ENCODE measurements around the gene CDKN3.
A peak's percentile ranks its signal among the peaks of the same experiment; 100 is the strongest.
"Not testable (repeated sequence)": the region's sequence is repeated elsewhere in the genome, so short reads cannot be mapped to it uniquely, and the experiment has no call there.

The CDKN3 gene

DNA sequence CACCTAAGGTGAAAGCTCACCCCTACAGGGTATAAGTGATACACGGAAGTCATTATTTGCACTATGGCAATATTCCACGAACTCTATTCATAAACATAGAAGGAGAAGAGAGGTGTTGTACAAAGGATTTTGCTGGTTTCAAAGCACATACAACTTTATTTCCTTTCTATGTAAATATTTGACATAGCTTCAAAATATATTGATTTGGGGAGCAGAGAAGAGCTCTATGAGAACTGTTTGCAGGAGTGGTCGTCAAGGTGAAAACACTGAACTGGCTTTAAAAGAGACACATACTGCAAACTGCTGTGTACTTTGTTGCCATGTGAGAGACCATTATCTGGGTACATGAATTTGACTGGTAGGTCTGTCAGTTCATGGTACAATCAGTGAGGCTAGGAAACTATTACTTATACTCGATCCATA lies 27.7 kb downstream of the CDKN3 start:
- no peak for DNase-seq

DNA sequence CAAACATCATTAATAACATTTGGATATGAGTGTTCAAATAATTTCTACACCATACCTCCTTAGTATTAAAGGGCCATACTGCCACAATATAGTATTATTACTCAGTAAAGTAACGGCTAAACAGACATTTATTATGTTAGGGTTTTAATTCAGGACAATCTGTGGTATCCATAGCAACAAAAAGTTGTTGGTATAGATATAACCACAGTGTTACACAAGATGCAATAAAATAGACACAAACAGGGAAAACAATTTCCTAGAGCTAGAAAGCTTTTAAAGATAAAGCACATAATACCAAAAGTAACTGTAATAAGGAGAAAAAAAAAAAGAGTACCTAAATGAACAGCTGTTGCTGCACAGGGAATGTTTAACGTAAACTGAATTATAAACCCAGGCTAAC lies 28.3 kb downstream of the CDKN3 start:
- no peak for DNase-seq

DNA sequence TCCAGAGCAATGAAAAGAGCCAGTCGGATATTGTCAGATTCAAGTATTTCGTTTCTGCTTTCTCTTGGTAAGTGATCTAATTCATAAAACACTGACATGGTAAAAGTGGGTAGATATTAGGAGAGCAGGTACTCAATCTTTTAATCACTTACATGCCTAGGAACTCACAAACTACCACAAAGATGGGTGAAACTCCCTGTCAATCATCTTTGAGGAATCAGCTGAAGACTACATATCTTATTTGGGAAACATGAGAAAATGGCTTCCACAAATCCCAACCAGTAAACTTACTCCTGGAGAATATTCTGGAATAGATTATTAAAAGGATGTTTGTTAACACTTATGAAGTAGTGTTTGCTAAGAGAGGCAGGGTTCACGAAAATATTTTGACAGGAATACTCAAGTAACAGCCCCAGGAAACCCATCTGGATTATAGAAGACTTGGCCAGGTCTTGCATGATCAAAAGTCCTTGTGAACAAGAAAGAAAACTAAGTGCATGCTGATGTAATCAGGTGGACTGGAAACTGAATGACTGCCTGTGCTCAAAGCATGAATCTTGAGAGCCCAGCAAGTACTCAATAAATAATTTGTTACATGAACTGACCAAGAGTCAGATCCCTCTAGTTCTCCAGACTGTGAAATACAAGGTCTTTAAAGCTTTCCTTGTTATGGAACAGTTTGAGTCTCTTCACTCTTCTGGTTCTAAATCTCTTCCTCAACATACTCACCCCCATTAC lies 28.9 kb downstream of the CDKN3 start:
- no peak for DNase-seq

DNA sequence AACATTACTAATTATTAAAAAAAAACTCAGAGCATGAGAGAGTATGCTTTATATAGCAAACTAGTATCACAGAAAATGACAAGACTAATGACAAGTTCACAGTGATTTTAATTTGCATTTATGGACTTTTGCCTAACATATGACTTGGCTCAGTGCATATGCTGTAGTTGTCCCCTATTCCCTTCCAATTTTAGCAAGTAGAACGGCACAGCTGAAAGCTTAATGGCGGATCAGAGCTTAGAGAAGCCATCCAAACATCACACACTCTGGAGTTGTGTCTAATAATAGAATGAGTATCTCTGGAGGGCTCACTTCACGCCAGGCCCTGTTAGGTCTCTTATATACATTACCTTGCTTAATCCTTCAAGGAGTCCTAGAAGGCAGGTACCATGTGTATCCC lies 31.1 kb downstream of the CDKN3 start:
- no peak for DNase-seq

DNA sequence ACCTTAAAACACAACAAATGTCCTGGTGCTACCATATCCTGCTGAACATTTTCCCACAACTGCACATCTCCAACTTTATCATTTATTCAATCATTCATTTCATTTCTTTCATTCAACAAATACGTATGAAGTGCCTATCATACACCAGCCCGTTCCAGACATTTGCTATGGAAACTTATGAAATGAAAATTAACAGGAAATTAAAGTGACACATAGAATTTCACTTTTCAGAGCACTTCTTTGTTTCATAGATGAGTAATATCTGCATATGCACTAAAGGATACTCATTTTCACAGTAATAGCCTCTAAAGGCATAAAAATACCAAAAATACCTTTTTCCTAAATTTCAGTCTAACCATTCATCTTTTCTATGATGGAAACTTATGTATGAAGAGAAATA lies 31.7 kb downstream of the CDKN3 start:
- no peak for DNase-seq

DNA sequence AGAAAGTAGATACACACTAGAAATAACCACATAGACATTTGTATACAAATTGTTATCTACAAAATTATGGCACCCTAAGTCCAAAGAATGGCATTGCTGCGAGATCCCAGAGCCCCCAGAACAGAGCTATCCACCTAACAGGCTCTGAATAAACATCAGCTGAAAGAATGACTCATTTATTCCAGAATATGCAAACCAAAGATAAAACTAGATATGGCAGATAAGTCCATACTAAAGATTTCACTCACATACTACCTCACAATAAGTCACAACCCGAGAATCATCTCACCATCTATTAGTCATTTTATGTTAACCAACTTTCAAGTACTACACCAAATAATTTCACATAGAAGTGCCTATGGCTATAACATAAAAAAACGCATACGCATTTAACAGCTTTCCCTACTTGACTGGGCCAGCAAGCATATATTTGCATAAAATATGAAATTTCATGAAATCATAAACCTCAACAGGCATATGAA lies 38.7 kb downstream of the CDKN3 start:
- DNase-seq, result peak in 1 of 2 donors; percentile 21

DNA sequence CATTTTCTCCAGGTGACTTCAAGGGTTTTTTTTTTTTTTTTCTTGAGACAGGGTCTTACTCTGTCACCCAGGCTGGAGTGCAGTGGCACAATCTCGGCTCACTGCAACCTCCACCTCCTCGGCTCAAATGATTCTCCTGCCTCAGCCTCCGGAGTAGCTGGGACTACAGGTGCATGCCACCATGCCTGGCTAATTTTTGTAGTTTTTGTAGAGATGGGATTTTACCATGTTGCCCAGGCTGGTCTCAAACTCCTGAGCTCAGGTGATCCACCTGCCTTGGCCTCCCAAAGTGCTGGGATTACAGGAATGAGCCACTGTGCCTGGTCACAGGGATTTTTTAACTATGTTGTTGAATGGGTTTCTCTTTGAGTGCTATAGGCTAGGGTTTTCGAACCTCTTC lies 41.1 kb downstream of the CDKN3 start:
- not testable (repeated sequence) for DNase-seq

DNA sequence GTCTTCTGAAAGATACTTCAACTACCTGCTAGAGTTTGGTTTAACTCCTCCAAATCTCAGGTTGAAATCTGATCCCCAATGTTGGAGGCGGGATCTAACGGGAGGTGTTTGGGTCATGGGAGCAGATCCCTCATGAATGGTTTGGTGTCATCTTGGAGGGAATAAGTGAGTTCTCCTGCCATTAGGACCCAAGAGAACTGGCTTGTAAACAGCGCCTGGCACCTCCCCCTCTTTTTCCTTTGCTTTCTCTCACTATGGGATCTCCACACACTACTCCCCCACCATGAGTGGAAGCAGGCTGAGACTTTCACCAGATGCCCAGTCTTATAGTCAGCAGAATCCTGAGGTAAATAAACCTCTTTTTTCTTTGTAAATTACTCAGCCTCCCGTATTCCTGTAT lies 41.9 kb downstream of the CDKN3 start:
- no peak for DNase-seq

DNA sequence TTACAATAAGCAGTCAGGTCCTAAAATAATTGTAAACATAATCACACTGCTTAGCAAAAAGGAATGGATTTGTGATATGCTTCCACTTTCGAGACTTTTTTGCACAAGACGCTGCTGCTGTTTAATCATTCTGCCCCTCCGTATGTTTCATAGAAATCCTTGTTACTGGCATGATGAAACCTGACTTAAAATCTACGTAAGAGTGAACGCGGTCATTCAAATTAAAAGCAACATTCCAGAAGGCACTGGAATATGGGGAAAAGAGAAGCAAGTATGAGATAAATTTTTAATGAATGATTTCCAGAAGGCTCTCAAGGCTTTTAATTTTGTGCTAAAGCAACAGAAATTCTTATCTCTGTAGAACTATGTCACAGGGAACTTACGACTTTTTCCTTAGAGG lies 43.2 kb downstream of the CDKN3 start:
- no peak for DNase-seq

DNA sequence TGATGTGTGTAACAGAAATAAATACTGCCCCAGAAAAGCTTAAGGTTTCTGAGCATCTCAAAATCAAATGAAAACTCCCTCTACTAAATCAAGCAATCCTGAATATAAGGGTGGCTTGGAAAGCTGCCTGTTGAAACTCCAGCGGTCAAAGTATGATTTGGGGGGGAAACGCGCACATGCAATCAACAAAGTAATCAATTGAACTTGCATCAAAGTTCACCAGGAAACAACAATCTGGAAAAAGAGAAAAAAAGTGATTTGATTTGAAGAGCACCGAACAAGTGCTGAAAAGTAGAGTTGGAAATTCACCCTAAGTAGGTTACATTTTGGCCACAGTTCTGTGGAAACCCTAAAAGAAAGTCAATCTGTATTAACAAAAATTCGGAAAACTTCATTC lies 43.7 kb downstream of the CDKN3 start:
- DNase-seq, result no peak

DNA sequence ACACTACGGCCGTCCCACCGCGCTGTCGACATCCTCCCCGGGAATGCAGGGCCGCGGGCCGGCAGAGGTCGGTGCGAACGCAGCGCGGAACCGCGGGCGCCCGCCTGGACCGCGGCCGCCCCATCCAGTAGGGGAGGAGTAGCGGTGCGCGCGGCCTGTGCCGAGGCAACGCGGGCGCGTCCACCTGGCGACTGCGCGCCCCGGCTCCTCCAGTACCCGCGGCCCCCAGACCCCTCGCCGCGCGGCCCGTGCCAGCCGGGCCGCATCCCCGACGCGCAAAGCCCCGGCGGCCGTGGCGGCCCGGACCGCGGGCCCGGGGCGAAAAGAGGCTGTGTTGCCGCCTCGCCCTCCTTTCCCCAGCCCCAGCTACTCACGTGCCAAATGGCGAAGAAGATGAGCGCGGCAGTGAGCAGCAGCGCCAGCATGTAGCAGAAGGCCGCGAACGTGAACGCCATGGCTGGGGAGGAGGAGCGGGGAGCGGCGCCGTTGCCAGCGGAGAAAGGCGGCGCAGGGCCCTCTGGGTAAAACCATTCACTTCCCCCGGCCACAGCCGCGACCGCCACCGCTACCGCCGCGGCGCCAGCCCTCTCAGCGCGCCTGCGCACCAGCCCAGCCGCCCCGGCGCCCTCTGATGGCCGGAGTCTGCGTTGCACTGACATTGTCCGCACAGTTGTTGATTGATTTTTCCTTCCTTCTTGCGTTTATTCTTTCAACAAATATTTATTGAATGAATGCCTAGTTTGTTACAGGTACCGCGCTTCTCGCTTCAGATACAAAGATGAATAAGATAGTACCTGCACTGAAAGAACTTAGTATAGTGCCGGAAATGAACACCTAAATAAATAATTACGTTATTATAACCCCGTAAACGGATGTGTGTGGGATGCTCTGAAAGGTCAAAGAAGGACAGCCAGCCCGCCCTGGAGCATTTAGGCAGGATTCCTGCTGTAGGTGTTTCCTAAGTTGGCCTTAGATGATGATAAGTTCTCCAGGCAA lies 44.4 kb downstream of the CDKN3 start, which contains the start of gene CNIH1:
TSS of gene CNIH1 (minus strand) at position 502 of the 996 bp plus-strand sequence. CDS start at position 455, 47 bp downstream.
- peak; percentile 92 to 93 for DNase-seq

DNA sequence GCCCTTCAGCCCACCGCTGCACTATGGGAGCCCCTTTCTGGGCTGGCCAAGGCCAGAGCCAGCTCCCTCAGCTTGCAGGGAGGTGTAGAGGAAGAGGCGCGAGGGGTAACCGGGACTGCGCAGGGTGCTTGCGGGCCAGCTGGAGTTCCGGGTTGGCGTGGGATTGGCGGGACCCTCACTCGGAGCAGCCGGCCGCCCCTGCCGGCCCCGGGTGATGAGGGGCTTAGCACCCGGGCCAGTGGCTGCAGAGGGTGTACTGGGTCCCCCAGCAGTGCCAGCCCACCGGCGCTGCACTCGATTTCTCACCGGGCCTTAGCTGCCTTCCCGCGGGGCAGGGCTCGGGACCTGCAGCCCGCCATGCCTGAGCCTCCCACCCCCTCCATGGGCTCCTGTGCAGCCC lies 46.2 kb downstream of the CDKN3 start:
- DNase-seq, result not testable (repeated sequence)

DNA sequence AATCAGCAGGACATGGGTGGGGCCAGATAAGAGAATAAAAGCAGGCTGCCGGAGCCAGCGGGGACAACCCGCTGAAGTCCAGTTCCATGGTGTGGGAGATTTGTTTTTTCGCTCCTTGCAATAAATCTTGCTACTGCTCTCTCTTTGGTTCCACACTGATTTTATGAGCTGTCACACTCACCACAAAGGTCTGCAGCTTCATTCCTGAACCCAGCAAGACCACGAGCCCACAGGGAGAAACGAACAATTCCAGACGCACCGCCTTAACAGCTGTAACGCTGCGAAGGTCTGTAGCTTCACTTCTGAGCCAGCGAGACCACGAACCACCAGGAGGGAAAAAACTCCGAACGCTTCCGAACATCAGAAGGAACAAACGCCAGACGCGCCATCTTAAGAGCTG lies 47.2 kb downstream of the CDKN3 start:
- DNase-seq, result no peak

DNA sequence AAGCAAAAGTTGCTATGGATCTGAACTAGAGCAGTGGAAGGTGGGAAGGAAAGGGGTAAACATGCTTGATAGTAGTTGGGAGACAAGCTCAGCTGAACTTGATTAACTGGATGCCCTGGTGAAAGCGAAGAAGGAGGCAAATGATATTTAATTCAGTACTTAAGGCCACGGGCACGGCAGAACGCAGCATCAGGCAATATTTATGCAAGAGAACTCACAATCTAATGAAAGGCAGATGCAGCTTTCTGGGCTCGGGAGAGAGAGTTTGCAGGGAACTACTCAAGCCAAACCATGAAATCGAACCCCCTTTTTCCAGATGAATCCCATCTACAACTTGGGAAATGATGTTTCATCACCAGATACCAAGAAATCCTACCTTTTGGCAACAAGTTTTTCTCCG lies 47.9 kb downstream of the CDKN3 start:
- DNase-seq, result no peak

DNA sequence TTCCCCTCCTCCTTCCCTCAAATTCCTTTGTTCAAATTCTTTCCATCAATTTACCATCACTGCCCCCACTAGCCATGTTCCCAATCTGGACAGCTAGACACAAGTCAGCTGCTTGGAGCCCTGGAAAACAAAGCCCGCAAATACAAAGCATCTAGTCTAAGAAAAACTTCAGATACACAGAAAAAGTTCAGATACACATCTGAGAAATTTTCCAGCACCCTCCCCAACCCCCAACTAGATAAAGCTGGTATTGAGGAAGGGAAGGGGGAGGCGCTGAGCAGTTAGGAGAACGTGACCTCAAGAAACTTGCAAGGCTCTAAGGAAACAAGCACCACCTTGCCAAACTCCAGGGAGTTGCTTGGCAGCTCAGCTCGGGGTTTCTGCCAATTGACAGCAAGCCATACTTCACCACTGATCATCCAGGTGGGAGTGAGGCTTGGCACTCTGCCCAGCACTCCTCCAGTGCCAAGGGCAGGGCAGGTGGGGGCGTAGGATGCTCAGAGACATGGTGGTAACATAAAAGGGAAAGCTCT lies 49.4 kb downstream of the CDKN3 start:
- no peak for DNase-seq

DNA sequence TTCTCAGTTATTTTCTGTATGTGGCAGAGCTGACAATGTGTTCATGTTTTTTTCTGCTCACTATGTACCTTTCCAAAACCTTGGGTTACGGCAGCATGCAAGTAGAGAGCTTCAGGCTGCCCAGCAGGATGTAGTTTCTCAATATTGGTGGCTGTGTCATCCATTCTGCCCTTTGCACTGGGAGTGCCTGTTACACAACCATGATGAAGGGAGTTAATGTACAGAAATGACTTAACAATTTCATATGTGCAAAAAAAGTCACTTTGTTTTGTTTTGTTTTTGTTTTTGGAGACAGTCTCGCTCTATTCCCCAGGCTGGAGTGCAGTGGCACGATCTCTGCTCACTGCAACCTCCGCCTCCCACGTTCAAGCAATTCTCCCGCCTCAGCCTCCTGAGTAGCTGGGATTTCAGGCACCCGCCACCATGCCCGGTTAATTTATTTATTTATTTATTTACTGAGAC lies 50.5 kb downstream of the CDKN3 start:
- peak in 1 of 2 donors; percentile 60 for DNase-seq

DNA sequence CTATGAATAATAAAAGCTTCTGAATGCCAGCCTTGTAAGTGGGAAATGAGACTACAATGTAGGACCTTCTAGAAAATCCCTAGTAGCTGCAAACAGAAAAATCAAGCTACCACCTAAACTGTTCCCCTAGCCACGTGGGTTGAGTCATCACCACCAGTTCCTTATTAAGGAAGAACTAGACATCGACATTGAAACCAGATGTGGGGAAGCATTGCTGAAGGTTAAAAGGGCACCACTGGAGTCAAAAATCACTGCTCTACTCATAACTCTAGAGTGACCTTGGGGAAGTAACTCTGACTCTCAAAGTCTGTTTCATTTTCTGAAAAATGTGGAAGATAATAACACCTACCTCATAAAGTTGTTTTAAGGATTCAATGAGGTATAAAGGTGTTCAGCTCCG lies 53.7 kb downstream of the CDKN3 start:
- DNase-seq, result peak in 1 of 2 donors; percentile 59

DNA sequence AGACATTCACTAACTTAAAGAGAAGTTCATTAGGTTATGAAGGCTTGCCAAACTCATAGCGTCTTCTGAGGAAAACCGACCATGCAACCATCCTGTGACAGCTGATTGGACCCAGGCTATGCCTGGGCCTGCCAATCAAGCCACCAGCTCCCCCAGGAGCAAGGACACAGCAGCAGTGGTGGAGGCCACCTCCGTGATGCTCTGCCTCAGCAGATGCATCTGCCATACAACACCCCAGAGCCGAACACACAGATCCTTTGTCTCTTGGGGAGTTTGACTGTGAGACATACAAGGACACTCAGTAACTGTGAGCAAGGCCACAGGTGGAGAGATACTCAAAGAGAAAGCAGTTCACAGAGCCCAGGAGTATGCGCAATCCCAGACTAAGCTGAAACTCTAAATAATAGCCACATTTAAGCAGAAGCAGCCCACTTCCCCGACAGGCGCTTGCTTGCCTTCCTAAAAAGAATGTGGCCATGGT lies 54.4 kb downstream of the CDKN3 start:
- DNase-seq, result no peak

DNA sequence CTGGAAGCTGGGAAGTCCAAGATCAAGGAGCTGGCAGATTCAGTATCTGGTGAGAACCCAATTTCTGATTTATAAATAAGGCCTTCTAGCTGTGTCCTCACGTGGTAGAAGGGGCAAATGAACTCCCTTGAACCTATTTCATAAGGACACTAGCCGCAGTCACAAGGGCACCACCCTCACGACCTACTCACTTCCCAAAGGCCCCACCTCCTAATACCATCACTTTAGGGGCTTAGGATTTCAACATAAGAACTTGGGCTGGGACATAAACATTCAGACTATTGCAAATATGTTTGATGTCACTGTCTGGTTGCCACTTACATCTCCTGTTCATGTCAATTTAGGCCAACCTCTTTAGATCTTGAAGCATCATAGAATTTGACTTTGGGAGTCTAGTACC lies 55.2 kb downstream of the CDKN3 start:
- no peak for DNase-seq

DNA sequence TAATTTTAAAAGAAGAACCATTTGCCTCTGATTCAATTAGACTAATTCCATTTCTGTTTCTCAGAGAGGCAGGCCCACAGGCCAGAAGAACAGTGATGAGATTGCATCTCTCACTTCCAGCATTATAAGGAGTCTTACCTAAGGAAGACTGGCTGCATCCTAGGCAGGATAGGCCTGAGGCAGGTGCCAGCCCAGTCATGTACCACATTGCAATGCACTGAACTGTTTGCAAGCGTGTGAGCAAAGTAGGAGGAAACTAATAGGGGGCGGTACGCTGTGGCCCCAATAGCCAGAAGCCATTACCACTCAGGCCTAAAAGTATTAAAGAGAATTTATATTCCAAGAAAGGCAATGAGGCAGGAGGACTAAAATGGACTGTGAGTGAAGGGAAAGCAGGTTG lies 56.4 kb downstream of the CDKN3 start:
- DNase-seq, result no peak

DNA sequence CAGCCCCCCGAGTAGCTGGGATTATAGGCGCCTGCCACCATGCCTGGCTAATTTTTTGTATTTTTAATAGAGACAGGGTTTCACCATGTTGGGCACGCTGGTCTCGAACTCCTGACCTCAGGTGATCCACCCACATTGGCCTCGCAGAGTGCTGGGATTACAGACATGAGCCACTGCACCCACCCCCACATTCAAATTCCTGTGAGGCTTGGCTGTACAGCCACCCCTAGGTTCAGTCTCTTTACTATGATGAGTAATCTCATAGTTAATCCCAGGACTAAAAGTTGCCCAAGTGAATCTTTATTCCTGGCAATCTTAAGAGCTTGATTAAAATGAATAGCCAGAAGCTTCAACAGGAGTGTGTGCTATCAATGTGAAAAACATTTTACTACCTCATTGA lies 57.2 kb downstream of the CDKN3 start:
- not testable (repeated sequence) for DNase-seq

DNA sequence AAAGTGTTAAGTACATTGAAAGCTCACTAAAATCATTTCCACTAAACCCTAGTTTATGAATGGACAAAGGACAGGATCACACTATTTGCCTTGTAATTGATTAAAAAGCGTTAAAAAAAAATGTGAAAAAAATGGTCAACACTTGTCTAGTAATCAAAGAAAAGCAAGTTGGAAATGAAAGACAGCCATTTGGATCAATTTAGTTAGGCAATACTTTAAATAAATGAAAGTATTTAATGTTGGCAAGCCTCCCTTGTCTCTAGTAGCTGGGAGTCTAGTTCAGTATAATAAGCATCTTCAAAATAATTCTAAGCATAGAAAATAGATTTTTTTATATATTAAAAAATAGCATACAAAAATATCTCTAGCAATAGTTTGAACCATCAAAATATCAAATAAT lies 58.6 kb downstream of the CDKN3 start:
- DNase-seq, result no peak
